WI38 (cell line): Measurements from ENCODE around the gene TTC19.

Source experiments
- H3K4me3 ChIP-seq: 2 replicates; pipeline ENCODE4 v1.5.1; 2011; ENCODE audit warnings: low read depth, mild to moderate bottlenecking, control low read depth, low read length
- TF ChIP-seq, protein P1 (sequence below): IDR thresholded peaks from 2 replicates; pipeline ENCODE4 v1.5.1; 2012; ENCODE audit warnings: low read depth, mild to moderate bottlenecking, control low read depth, low read length

TTC19 gene

DNA sequence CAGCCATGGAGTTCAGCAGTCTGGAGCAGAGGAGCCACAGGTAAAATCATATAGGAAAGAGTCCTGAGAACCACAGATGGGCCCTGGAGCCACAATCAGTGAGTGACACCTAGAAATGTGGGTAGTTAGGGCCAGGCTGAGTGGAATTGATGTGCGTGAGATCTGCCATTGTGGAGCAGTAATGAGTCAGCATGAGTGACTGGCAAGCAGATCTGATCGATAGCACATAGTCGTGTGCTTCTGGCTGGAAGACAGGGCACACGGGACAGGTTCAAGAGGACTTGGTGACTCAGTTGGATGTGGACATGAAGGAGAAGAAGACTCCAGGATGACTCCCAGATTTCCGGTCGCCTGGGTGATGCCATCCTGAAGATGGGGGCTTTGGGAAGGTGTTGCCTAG is 42.4 kb upstream of the TTC19 start:
- TF ChIP-seq, protein P1, sequence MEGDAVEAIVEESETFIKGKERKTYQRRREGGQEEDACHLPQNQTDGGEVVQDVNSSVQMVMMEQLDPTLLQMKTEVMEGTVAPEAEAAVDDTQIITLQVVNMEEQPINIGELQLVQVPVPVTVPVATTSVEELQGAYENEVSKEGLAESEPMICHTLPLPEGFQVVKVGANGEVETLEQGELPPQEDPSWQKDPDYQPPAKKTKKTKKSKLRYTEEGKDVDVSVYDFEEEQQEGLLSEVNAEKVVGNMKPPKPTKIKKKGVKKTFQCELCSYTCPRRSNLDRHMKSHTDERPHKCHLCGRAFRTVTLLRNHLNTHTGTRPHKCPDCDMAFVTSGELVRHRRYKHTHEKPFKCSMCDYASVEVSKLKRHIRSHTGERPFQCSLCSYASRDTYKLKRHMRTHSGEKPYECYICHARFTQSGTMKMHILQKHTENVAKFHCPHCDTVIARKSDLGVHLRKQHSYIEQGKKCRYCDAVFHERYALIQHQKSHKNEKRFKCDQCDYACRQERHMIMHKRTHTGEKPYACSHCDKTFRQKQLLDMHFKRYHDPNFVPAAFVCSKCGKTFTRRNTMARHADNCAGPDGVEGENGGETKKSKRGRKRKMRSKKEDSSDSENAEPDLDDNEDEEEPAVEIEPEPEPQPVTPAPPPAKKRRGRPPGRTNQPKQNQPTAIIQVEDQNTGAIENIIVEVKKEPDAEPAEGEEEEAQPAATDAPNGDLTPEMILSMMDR = no peak
- H3K4me3 ChIP-seq = no peak overlapping the region

DNA sequence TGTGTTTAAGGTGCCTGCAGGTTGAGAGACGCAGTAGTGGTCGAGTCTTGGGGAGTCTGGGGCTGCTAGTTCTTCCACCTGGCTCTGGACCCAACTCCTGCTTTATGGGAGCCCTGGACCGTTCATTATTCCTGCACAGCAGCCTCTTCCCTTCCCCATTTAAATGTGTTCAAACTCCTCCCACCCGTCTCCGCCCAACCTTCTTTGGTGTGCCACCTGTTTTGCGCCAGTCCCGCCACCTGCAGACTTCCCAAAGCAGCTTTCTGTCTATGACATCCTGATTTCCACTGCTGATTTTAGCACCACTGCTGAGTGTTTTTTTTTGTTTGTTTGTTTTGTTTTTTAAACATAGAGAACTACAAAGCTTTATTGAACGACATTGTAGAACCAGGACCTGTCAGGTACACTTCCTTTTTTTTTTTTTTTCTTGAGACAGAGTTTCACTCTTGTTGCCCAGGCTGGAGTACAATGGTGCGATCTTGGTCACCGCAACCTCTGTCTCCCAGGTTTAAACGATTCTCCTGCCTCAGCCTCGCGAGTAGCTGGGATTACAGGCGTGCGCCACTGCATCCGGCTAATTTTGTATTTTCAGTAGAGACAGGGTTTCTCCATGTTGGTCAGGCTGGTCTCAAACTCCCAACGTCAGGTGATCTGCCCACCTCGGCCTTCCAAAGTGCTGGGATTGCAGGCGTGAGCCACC is 41.9 kb upstream of the TTC19 start:
- TF ChIP-seq, protein P1 = no peak
- no peak overlapping the region for H3K4me3 ChIP-seq

DNA sequence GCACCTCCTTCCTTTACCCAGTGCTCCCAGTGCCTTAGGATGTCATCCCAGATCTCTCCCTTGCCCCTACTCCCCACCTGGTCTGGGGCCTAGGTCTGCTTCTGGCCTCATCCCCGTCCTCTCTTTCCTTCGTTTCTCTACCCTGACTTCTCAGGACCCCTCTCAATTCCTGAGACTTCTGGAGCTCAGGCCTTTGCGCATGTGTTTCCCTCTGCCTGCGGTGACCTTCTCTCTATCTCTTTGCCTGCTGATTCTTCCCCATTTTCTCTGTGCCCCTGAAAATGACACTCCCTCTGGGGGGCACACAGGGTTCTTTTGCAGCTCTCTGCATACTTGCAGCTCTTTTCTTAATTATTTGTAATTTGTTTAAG is 41.2 kb upstream of the TTC19 start:
- TF ChIP-seq, protein P1 = no peak
- H3K4me3 ChIP-seq = no peak overlapping the region

DNA sequence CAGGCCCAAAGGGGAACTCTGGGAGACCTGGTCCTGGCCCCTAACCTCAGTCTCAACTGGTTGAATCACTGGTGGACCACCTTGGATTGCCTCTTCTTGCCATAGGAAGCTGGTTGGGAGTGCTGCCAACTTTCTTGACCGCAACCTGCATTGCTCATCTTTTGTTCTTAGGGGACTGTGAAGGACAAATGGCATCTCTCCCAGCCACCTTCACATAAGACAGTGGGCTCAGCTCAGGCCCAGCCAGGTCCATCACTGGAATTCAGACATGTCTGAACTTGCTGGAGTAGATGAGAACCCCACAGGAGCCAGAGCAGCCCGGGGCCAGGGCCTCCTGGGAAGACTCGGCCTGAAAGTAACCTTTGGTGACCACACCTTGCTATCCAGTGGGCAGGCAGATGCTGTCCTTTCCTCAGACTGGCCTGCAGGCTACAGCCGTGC is 35.9 kb upstream of the TTC19 start:
- TF ChIP-seq, protein P1 = no peak
- H3K4me3 ChIP-seq = no peak overlapping the region

DNA sequence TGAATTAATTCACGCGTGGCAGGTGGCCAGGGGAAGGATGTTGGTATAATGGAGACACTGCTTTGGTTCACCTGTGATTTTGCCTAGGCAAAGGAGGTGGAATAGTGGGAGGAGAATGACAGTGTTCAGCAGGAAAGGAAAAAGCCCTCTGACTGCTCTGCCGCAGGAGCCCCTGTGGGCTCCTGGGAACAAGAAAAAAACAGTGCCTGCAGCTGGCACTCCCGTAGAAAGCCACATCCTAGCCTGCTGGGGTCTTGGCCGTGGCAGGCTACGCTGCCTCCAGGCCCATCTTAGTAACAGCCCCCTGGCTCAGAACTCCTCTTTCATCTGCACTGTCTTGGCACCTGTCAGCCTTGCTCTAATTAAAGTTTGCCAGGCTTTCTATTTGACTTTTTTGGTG is 34.1 kb upstream of the TTC19 start:
- TF ChIP-seq, protein P1 = no peak
- H3K4me3 ChIP-seq = no peak overlapping the region

DNA sequence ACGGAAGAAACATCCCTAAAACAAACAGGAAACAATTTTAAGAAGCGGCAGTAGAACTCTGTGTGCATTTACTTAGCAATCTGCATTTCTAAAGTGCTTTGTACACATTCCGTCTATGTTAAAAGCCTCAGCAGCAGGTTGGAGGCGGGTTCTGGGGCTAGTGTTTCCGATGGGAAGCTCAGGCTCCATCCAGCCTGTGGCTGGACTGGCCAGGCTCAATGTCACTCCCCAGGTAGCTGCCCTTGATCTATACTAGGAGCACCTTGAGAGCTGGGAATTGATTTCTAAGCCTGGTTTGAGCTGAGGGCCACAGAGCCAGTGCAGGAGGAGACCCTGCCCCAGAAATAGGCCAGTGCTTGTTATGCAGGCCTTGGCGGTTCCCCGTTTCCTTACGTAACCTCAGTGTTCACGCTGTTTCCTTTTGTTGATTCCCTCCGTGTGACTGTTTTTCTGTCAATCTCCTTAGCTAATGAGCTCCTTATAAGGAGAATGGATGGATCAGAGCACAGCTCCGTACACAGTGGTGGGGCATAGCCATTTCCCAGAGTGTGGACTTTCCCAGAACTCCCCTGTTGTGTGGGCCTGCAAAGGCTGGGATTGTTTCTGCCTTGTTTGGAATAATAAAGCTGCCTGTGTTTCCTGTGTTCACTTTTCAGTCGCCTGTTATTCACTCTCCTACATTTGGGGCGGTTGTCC is 33.3 kb upstream of the TTC19 start:
- H3K4me3 ChIP-seq = no peak overlapping the region

DNA sequence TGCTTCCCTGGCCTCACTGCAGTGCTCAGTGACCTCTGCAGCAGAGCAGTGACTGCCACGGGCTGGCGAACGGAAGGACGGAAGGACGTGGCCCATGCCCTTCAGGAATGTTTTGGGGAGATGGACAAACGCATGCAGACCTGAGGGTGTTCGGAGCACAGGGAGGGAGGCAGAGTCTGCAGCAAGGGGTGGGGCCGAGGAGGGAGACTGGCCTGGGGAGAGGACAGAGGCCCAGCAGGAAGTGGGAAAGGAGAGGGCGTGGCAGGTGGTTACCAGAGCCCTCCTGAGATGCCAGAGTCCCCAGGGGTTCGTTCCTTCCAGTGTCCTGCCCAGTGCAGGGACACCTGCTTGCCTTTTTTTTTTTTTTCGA is 32.8 kb upstream of the TTC19 start:
- TF ChIP-seq, protein P1 = no peak

More for the DNA sequence above, 33.3 kb upstream of the TTC19 start:
- TF ChIP-seq, protein P1 = no peak

More for the DNA sequence above, 32.8 kb upstream of the TTC19 start:
- H3K4me3 ChIP-seq = no peak overlapping the region
